ENCODE measurements around the gene AOPEP. TPM values are rescaled to one million over a fixed set of nuclear protein-coding genes. Genes with fewer than 3 reads are reported as not detected.
A peak's percentile ranks its signal among the peaks of the same experiment; 100 is the strongest.
"Not testable (repeated sequence)": the region's sequence is repeated elsewhere in the genome, so short reads cannot be mapped to it uniquely, and the experiment has no call there.

Gene AOPEP
- total RNA-seq, 1 donor from 2014 or later, result 180 TPM

DNA sequence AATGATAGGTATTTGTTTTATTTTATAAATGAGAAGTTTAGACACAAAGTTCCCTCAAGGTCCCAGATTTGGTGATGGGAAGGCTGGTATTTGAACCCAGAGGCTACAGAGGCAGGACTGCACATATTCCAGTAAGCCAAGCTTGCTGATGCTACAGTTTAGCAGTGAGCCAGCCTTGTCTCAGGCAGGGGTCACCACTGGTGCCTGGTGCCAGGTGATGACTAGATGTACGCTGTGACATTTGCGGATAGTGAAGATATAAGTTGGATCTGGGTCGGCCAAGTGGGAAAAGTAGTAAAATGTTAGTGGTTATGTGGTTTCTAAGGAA is 143.9 kb downstream of the AOPEP start:
- DNase-seq (ENCODE audit: missing footprints), result no peak
- no peak for ATAC-seq
- intact Hi-C loops (cut with DNase I), result no loop called here

DNA sequence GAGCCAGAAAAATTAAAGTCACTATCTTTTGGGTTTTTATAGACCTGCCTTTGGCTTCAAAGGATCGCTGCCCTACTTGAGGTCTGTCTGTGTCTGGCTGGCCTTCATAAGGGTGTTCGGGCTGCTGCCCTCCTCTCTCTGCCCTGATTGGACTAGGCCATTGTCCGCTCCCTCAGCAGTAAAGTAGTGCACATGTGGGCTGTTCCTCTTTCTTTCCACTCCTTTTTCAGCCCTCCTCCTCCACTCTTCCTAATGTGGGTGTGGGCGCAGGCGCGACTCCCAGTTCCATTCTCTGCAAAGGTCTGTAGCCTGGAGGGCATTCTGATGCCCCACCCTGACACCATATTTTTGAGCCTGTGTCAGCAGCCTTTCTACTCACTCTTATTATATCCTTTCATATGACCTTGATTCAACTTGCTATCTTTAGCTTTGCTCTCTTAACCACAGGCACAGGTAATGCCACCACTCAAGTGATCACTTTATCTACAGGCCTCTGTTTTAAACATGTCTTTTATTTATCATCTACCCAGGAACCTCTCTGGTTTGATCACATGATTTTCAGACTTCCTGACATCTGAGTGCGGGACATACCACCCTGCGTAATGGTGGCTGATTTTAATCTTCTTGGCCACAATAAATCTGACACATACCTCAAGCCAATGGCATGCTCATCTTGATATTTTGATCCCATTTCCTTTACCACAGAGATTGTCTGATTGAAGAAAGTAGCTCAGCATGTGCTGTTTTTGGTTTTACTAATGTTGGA is 144.5 kb downstream of the AOPEP start:
- intact Hi-C loops (cut with DNase I), result no loop called here

DNA sequence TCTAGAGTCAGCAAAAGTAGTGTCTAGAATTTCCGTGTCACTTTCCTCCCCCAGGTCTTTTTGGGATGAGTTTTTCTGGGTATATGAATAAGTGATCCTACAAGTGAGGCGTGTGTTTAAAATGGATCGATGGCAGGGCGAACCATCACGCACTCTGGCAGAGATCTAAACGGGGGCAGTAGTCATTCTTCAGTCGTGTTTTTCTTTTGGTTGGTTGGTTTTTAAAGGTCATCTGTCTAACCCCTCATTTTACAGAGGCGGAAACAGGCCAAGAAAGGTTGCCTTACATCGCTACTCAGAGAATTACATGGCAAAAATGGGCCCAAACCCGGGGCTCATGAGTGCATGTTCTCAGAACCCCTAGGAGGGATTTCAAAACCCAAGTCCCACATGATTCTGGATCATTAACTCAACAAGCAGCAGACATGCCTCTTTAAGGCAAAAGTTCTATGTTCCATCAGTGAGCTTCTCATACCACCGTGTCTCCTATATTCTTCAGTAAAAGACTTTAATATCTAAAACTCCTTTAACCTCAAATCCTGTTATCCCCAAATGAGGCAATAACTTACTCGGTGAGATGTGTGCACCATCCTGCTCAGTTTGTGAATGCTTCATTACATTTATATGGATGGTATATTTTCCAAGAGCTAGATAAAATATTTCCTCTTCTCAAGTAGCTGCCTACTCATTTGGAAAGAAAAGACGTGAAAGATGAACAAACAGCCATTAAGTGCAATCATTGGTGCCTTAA is 145.8 kb downstream of the AOPEP start:
- intact Hi-C loops (cut with DNase I), result no loop called here
- no peak for ATAC-seq

More for the DNA sequence above, 144.5 kb downstream of the AOPEP start:
- DNase-seq (ENCODE audit: missing footprints) (no peak), ATAC-seq (peak; percentile 84)

DNA sequence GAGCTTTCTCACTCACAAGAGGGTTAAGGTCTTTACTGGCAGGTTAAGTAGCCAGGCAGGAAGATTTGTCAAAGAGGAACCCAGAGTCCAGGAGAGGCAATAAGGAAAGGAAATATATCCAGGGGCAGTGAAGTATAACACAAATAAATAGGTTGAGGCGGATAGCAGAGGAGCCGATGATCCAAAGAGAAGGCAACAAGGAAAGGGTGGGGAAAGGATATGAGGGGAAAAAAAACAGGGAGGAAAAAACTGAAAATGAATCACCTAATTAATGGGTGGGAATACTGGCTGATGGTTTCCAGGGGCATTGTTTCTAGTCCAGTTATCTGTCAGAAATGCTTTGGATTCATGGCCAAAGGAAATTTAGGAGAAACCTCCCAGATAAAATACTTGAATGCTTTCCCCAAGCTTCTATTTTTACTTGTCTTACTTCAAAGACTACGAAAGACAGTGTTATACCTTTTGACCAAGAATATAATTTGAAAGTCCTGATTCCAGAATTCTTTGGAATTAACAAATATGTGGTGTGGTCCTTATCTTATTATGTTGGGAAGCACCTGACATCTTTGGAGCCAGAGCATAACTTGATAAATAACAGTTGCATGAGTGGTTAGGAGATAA is 146.5 kb downstream of the AOPEP start:
- intact Hi-C loops (cut with DNase I), result no loop called here
- ATAC-seq, result no peak
- no peak for DNase-seq (ENCODE audit: missing footprints)

More for the DNA sequence above, 145.8 kb downstream of the AOPEP start:
- DNase-seq (ENCODE audit: missing footprints), result no peak

DNA sequence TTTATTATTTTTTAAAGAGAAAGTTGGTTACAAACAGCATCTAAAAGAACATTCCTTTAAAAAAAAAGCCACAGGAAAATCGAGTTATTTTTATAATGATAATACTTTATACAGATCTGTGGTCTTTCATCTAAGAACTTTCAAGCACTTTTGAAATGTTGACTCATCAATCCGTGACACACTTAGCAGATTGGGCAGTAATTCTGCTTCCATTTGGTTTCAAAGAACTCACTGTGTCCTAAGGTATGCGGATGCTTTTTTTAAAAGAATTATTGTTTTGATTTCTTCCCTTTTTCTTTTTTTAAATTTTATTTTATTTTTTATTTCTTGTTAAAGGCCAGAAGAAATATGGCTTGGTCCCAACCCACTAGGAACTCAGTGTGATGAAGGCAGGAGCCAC is 147.8 kb downstream of the AOPEP start:
- intact Hi-C loops (cut with DNase I), result no loop called here
- no peak for DNase-seq (ENCODE audit: missing footprints)

DNA sequence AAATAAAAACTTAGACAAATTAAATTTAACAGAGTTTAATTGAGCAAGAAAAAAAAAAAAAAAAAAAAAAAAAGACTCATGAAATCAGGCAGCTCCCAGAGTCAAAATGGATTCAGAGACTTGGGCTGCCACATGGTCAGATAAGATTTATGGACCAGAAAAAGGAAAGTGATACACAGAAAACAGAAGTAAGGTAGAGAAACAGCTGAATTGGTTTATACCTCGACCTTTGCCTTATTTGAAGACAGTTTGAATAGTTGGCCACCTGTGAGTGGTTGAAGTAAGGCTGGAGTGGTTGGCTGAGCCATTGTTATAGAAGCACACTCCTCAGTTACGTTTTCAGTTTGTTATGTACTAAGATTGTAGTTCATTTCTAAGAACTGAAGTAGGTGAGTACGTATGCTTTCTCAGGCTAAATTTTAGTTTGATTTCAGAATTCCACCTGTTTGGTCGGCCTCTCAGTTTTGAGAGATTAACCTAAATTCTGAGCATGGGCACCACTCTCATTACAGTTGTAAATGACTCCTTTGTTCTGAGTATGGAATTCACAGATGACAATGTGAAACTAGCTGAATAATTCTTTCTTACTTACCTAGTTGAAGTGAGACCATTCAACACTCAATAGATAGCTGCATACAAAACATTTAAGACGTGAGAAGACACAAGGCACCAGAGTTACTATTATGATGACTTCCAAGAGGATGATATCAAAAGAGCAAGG is 149.0 kb downstream of the AOPEP start:
- ATAC-seq (no peak), DNase-seq (ENCODE audit: missing footprints) (no peak)
- intact Hi-C loops (cut with DNase I), result no loop called here

More for the DNA sequence above, 147.8 kb downstream of the AOPEP start:
- ATAC-seq, result no peak

DNA sequence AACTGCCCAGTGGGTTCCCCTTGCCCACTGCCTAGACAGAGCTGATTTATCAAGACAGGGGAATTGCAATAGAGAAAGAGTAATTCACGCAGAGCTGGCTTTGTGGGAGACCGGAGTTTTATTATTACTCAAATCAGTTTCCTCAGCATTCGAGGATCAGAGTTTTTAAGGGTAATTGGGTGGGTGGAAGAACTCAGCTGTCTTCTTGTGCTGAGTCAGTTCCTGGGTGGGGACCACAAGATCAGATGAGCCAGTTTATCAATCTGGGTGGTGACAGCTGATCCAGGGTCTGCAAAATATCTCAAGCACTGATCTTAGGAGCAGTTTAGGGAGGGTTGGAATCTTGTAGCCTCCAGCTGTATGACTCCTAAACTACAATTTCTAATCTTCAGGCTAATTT is 152.3 kb downstream of the AOPEP start:
- DNase-seq (ENCODE audit: missing footprints); ATAC-seq; intact Hi-C loops (cut with DNase I): not testable (repeated sequence)

DNA sequence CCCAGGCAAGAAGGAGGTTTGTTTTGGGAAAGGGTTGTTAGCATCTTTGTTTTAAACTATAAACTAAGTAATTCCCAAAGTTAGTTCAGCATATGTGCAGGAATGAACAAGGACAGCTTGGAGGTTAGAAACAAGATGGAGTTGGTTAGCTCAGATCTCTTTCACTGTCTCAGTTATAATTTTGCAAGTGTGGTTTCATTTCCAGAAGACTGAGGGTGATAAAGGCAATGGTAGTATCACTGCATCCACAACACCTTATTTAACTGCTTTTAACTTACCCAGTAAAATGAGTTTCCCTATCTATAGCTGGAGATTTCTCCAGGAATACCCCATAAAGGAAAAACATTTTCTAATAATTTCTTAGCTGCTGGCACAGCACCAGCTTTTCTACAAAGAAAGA is 152.7 kb downstream of the AOPEP start:
- intact Hi-C loops (cut with DNase I), result no loop called here
- DNase-seq (ENCODE audit: missing footprints) (no peak), ATAC-seq (no peak)

DNA sequence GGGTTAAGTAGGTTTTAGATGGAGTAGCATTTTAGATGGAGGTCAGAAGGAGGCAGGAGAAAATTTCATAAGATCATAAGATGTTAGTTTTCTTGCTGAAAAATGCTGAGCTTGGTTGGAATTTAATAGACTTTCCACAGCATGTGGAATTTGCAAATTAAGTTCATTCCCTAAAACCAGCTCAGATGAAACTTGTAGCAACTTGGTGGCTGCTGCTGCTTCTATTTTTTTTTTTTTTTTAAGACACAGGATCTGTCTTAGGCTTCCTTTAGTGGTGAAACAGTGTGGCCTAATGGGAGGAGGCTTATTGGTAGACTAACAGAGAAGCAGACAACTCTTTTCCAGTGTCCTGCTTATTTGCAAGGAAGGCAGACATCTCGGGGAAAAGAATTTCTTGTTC is 154.5 kb downstream of the AOPEP start:
- ATAC-seq (no peak), DNase-seq (ENCODE audit: missing footprints) (no peak)
- intact Hi-C loops (cut with DNase I), result no loop called here

DNA sequence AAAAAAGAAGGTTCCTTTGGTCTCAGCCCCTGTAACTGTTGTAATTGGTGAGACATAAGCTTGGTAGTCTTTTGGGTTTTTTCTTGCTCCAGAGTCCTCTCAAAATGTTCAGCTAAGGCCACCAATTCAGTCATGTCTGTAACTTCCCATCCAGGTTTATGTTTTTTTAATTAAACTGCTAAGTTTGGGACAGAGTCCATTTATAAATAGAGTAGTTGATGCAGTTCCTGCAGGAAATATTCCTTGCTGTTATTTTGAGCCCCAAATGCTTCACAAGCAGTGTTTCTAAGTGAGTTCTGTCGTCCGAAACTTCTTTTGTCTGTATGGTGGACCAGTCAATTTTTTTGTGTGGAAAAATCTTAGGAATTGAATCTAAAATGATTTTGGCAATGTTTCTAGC is 155.0 kb downstream of the AOPEP start:
- no peak for ATAC-seq
- intact Hi-C loops (cut with DNase I), result no loop called here
- DNase-seq (ENCODE audit: missing footprints), result no peak

DNA sequence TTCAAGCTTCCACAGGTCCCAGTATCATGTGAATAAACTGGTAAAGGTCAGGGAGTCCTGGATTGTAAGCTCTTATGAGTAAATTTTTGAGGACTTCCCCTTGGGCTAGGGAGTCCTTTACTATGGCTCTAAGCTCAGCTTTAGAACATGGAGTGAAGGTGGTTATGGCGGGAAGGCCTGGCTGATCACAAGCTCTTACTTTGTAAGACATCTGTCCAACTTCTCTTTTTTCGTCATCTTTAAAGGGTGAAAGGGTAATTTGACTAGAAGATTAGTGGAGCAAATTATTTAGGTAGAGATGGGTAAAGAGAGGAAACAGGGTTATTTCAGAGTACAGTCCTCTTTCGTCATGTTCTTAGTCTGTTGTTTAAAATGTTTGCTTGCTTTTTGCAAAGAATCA is 155.4 kb downstream of the AOPEP start:
- ATAC-seq (no peak), DNase-seq (ENCODE audit: missing footprints) (no peak)
- intact Hi-C loops (cut with DNase I), result no loop called here

DNA sequence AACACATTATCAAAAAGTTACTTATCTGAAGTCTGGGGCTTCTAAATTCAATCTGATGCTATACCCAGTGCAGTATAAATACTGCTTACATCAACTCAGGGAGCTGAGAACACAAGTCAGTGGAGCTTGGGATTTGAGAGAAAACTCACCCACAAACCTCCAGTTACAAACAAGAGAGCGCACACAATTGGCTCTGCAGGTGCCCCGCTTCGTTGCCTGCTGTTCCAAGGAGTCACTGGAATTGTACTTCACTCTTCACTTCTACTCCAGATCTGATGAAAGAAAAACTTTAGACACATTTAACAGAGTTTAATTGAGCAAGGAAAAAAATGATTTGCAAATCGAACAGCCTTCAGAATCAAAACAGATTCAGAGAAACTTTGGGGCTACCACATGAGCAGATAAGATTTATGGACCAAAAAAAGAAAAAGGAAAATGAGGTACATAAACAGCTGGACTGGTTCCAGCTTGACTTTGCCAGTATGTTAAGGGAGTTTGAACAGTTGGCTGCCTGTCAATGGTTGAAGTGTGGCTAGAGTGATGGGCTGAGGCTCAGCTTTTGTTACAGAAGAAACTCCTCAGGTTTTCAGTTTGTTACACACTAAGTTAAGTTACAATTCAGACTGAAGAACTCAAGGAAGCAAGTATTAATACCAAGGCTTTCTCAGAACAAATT is 156.6 kb downstream of the AOPEP start:
- ATAC-seq (no peak), DNase-seq (ENCODE audit: missing footprints) (no peak)
- intact Hi-C loops (cut with DNase I), result no loop called here

DNA sequence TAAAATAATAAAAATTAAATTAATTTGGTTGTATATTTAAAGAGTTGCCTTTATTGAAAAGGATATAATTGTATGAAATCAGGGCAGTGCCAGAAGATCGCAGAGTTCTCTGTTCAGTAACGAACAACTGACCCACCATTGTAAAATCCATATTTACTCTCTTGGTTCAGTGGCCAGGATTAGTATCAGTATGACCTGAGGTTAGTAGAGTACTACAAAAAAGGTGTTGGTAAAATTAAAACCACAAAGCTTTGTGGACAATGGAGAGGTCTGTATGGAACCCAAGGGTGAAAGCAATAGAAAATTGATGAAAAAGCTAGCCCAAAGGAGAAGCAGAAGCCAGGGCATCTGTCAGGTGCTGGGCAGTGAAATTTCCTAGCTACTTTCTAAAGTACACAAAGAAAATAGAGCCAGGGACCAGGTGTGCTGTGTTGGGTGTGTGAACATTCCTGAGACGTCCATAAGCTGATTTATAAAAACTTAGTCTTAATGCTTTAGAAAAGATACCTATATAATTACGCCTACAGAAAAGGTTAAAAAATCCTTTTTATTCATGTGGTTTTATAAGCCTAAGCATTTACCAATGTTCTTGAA is 159.5 kb downstream of the AOPEP start:
- ATAC-seq (no peak), DNase-seq (ENCODE audit: missing footprints) (no peak)
- intact Hi-C loops (cut with DNase I), result no loop called here

DNA sequence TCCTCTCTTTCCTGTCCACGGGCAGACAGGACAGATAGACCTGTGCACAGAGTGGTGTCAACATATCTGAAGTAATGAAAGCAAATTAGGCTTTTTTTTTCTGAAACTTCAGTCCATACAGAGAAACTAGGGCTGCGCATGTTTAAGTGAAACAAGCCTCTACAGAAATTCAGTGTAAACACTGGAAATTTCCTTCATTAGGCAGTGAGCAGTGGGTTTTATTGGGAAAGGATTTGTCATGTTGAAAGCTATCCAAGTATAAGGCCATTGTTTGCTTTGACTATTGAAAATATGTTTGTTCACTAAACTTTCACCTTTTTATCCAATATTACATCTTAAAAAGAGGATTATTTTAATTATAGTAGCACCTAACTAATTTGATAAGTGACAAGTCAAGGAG is 161.2 kb downstream of the AOPEP start:
- intact Hi-C loops (cut with DNase I), result no loop called here
- no peak for DNase-seq (ENCODE audit: missing footprints)
- ATAC-seq, result no peak

DNA sequence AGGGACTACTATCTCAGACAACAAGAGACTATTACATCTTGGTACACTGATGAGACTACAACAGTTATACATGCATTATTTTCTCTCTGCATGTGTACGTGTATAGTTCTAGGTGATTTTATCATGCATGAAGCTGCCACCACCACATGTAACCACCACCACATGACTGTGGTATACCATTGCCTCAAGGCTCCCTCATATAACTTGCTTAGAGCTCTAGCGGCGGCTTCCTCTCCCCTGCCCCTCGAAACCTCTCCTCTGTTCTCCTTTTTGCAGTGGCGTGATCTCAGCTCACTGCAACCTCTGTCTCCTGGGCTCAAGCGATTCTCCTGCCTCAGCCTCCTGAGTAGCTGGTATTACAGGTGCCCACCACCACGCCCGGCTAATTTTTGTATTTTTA is 162.3 kb downstream of the AOPEP start:
- ATAC-seq (no peak), DNase-seq (ENCODE audit: missing footprints) (no peak)
- intact Hi-C loops (cut with DNase I), result no loop called here

DNA sequence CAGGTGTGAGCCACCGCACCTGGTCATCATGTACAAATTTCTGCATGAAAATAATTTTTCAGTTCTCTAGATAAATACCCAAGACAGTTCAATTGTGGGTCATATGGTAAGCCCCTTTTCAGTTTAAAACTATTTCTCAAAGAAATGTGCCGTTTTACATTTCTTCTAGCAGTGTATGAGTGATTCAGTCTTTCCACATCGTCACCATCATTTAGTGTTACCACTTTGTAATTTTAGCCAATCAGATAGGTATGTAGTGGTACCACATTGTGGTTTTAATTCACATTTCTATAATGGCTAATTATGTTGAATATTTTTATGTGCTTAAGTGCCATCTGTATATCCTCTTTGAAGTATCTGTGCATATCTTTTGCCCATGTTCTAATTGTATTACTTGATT is 163.1 kb downstream of the AOPEP start:
- ATAC-seq (no peak), DNase-seq (ENCODE audit: missing footprints) (no peak)
- intact Hi-C loops (cut with DNase I), result no loop called here

DNA sequence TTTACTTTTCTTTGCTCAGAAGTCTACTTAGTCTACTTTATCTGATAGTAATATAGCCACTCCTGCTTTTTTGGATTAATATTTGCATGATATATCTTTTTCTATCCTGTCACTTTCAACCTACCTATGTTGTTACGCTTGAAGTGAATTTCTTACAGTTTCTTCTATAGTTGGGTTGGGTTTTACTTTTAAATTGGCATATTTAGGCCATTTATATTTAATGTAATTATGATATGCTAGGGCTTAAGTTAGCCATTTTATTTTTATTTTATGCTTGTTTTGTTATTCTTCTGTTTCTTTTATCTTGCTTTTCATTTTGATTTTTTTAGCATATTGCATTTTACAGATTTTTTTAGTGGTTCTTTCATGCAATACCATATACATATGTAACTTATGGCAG is 164.7 kb downstream of the AOPEP start:
- intact Hi-C loops (cut with DNase I), result no loop called here
- ATAC-seq (no peak), DNase-seq (ENCODE audit: missing footprints) (no peak)

DNA sequence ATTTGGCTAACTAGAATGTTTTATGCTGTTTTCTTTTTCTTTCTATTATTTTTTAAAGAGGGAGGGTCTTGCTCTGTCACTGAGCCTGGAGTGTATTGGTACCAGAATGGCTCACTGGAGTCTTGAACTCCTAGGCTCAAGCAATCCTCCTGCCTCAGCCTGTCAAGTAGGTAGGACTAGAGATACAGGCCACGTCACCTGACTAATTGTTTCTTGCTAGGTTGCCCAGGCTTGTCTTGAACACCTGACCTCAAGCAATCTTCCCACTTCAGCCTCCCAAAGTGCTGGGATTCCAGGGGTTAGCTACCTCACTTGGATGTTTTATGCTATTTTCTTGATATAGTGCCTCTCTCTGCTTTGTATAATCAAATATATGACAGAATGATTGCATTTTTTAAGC is 166.2 kb downstream of the AOPEP start:
- DNase-seq (ENCODE audit: missing footprints) (no peak), ATAC-seq (no peak)
- intact Hi-C loops (cut with DNase I), result no loop called here

Measured in Right ventricle myocardium inferior (tissue), 1 donor.